Measurements from ENCODE around the gene RPL7A.
"Not testable (repeated sequence)": the region's sequence is repeated elsewhere in the genome, so short reads cannot be mapped to it uniquely, and the experiment has no call there.

The RPL7A gene

DNA sequence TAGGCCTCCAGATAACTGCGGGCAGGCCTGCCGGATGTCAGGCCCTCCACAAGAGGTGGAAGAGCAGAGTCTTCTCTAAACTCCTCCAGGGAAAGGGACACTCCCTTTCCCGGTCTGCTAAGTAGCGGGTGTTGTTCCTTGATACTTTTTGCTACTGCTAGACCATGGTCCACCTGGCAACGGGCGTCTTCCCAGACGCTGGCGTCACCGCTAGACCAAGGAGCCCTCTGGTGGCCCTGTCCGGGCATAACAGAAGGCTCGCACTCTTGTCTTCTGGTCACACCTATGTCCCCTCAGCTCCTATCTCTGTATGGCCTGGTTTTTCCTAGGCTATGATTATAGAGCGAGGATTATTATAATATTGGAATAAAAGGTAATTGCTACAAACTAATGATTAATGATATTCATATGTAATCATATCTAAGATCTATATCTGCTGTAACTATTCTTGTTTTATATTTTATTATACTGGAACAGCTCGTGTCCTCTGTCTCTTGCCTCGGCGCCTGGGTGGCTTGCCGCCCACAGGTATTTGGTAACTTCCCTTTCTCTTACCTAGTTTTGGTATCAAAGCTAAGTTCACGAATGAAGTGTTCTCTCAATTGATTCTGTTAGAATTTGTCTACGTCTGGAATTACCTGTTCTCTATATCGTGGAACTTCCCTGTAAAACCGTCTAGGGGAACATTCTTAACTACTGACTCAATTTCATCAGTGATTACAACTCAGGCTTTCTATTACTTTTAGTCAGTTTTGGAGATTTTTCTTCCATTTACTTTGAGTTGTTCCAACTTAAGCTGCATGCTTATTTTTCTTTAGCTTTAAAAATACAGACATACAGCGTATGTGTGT is 18.5 kb upstream of the RPL7A start:
- peaks cover 29% of the 10 kb centered on the region for H3K36me3 ChIP-seq (ENCODE audit: control insufficient read depth, insufficient read depth, low read length)
- H3K27ac ChIP-seq (ENCODE audit: low read length); H3K9me3 ChIP-seq (ENCODE audit: control insufficient read depth, insufficient read depth, low read length); H3K4me1 ChIP-seq (ENCODE audit: control insufficient read depth, insufficient read depth, low read length); H3K27me3 ChIP-seq (ENCODE audit: control insufficient read depth, insufficient read depth, low read length); H3K4me3 ChIP-seq (ENCODE audit: low read length); DNase-seq (ENCODE audit: low read depth, low spot score): not testable (repeated sequence)
- WGBS (ENCODE audit: insufficient coverage, insufficient read length): no CpG with 5 or more reads among the region's 21 CpGs

- Histone ChIP-seq H3K9me3 (ENCODE audit: control insufficient read depth, insufficient read depth, low read length) (no peaks in the 10 kb centered on the region), H3K27ac (ENCODE audit: low read length) (no peak overlapping the region), H3K4me1 (ENCODE audit: control insufficient read depth, insufficient read depth, low read length) (no peaks in the 10 kb centered on the region), H3K36me3 (ENCODE audit: control insufficient read depth, insufficient read depth, low read length) (peaks cover 29% of the 10 kb centered on the region), H3K27me3 (ENCODE audit: control insufficient read depth, insufficient read depth, low read length) (no peaks in the 10 kb centered on the region), H3K4me3 (ENCODE audit: low read length) (no peak overlapping the region)
- DNase-seq (ENCODE audit: low read depth, low spot score): no peak
- no CpG with 5 or more reads among the region's 19 CpGs for WGBS (ENCODE audit: insufficient coverage, insufficient read length)
These were observed 16.8 kb upstream of the RPL7A start for GRCh38 chr9:133331221-133331620.

- H3K4me1 ChIP-seq (ENCODE audit: control insufficient read depth, insufficient read depth, low read length): no peaks in the 10 kb centered on the region
- no peaks in the 10 kb centered on the region for H3K9me3 ChIP-seq (ENCODE audit: control insufficient read depth, insufficient read depth, low read length)
- no peak overlapping the region for H3K27ac ChIP-seq (ENCODE audit: low read length)
- H3K4me3 ChIP-seq (ENCODE audit: low read length): no peak overlapping the region
- H3K27me3 ChIP-seq (ENCODE audit: control insufficient read depth, insufficient read depth, low read length): no peaks in the 10 kb centered on the region
- peaks cover 29% of the 10 kb centered on the region for H3K36me3 ChIP-seq (ENCODE audit: control insufficient read depth, insufficient read depth, low read length)
- no peak for DNase-seq (ENCODE audit: low read depth, low spot score)
- WGBS (ENCODE audit: insufficient coverage, insufficient read length): no CpG with 5 or more reads among the region's 57 CpGs
These were observed 16.2 kb upstream of the RPL7A start for GRCh38 chr9:133331641-133332380.

DNA sequence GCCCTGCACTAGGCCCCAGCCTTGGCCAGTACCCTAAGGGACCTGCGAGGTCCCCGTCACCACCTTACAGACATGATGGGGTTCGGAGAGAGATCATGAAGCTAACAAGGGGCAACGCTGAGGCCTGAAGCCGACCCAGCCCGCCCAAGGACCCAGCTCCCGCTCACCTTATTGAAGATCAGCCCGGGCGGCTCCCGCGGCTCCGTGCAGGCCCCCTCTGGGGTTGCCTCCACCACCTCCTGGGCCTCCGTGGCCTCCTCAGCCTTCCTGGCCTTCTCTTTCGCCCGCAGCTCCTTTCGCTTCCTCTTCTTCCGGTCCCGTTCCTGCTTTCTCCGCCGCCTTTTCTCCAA is 15.7 kb upstream of the RPL7A start:
- Histone ChIP-seq H3K9me3 (ENCODE audit: control insufficient read depth, insufficient read depth, low read length) (no peaks in the 10 kb centered on the region), H3K27ac (ENCODE audit: low read length) (no peak overlapping the region), H3K4me1 (ENCODE audit: control insufficient read depth, insufficient read depth, low read length) (no peaks in the 10 kb centered on the region), H3K27me3 (ENCODE audit: control insufficient read depth, insufficient read depth, low read length) (no peaks in the 10 kb centered on the region), H3K4me3 (ENCODE audit: low read length) (no peak overlapping the region), H3K36me3 (ENCODE audit: control insufficient read depth, insufficient read depth, low read length) (peaks cover 29% of the 10 kb centered on the region)
- no CpG with 5 or more reads among the region's 20 CpGs for WGBS (ENCODE audit: insufficient coverage, insufficient read length)
- DNase-seq (ENCODE audit: low read depth, low spot score): no peak

DNA sequence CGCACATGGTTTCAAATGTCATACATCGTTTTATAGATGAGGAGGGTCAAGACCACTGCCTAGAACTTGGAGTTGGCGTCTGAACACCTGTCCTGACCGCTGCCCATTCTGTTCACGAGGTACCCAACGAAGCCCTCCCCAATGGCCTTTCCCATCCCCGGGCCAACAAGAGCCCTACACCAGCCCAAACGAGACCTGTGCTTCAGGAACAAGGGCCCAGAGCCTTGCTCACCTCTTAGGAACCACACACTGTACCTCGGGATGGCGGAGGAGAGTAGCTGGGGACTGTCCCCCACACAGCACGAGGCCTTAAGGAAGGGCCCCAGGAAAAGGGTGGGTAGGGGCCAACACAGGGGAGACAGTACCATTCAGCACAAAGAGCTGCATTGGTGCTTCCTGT is 15.0 kb upstream of the RPL7A start:
- no CpG with 5 or more reads among the region's 11 CpGs for WGBS (ENCODE audit: insufficient coverage, insufficient read length)
- no peak for DNase-seq (ENCODE audit: low read depth, low spot score)
- peaks cover 29% of the 10 kb centered on the region for H3K36me3 ChIP-seq (ENCODE audit: control insufficient read depth, insufficient read depth, low read length)

DNA sequence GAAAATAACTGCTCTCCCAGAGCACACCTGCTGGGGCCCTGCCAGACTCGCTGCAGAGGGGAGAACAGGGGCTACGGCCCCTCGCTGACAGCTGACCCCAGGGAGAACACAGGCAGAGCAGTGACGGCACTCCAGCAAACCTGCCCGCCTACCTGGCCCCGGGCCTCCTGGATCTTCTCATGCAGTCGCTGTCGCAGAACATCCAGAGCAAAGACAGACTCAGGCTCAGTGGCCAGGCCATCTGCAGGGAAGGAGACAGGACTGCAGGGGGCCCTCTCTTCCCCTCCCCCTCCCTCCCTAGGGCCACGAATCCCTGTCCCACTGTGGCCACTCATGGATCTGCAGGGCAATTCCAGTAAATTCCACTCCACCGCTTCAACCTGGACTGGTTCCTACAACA is 14.5 kb upstream of the RPL7A start:
- no CpG with 5 or more reads among the region's 10 CpGs for WGBS (ENCODE audit: insufficient coverage, insufficient read length)
- no peaks in the 10 kb centered on the region for H3K9me3 ChIP-seq (ENCODE audit: control insufficient read depth, insufficient read depth, low read length)
- no peak for DNase-seq (ENCODE audit: low read depth, low spot score)
- no peak overlapping the region for H3K27ac ChIP-seq (ENCODE audit: low read length)
- no peak overlapping the region for H3K4me3 ChIP-seq (ENCODE audit: low read length)
- H3K27me3 ChIP-seq (ENCODE audit: control insufficient read depth, insufficient read depth, low read length): no peaks in the 10 kb centered on the region
- H3K36me3 ChIP-seq (ENCODE audit: control insufficient read depth, insufficient read depth, low read length): peaks cover 29% of the 10 kb centered on the region
- H3K4me1 ChIP-seq (ENCODE audit: control insufficient read depth, insufficient read depth, low read length): no peaks in the 10 kb centered on the region

More for the DNA sequence above, 15.0 kb upstream of the RPL7A start:
- no peak overlapping the region for H3K27ac ChIP-seq (ENCODE audit: low read length)
- H3K9me3 ChIP-seq (ENCODE audit: control insufficient read depth, insufficient read depth, low read length): no peaks in the 10 kb centered on the region
- no peak overlapping the region for H3K4me3 ChIP-seq (ENCODE audit: low read length)
- H3K4me1 ChIP-seq (ENCODE audit: control insufficient read depth, insufficient read depth, low read length): no peaks in the 10 kb centered on the region
- H3K27me3 ChIP-seq (ENCODE audit: control insufficient read depth, insufficient read depth, low read length): no peaks in the 10 kb centered on the region

- Histone ChIP-seq H3K4me3 (ENCODE audit: low read length) (no peak overlapping the region), H3K4me1 (ENCODE audit: control insufficient read depth, insufficient read depth, low read length) (no peaks in the 10 kb centered on the region), H3K9me3 (ENCODE audit: control insufficient read depth, insufficient read depth, low read length) (no peaks in the 10 kb centered on the region), H3K27me3 (ENCODE audit: control insufficient read depth, insufficient read depth, low read length) (no peaks in the 10 kb centered on the region), H3K36me3 (ENCODE audit: control insufficient read depth, insufficient read depth, low read length) (peaks cover 29% of the 10 kb centered on the region), H3K27ac (ENCODE audit: low read length) (no peak overlapping the region)
- no CpG with 5 or more reads among the region's 6 CpGs for WGBS (ENCODE audit: insufficient coverage, insufficient read length)
- DNase-seq (ENCODE audit: low read depth, low spot score): no peak
These were observed 13.9 kb upstream of the RPL7A start for GRCh38 chr9:133334161-133334560.

- not testable (repeated sequence) for H3K4me1 ChIP-seq (ENCODE audit: control insufficient read depth, insufficient read depth, low read length); H3K27ac ChIP-seq (ENCODE audit: low read length); H3K9me3 ChIP-seq (ENCODE audit: control insufficient read depth, insufficient read depth, low read length); H3K4me3 ChIP-seq (ENCODE audit: low read length); DNase-seq (ENCODE audit: low read depth, low spot score); H3K27me3 ChIP-seq (ENCODE audit: control insufficient read depth, insufficient read depth, low read length)
- peaks cover 29% of the 10 kb centered on the region for H3K36me3 ChIP-seq (ENCODE audit: control insufficient read depth, insufficient read depth, low read length)
- WGBS (ENCODE audit: insufficient coverage, insufficient read length): no CpG with 5 or more reads among the region's 11 CpGs
These were observed 13.1 kb upstream of the RPL7A start for GRCh38 chr9:133334888-133335287.

GRCh38 chr9:133335924-133336811 is 11.8 kb upstream of the RPL7A start, which contains the start of gene SURF6:
Gene SURF6 (minus strand): TSS chr9:133336188. CDS start chr9:133336132, 56 bp downstream.
- Histone ChIP-seq H3K27ac (ENCODE audit: low read length) (no peak within 1 kb of the TSS), H3K4me1 (ENCODE audit: control insufficient read depth, insufficient read depth, low read length) (no peaks in the 10 kb centered on the region), H3K9me3 (ENCODE audit: control insufficient read depth, insufficient read depth, low read length) (no peaks in the 10 kb centered on the region), H3K4me3 (ENCODE audit: low read length) (peak within 1 kb of the TSS; percentile 90), H3K36me3 (ENCODE audit: control insufficient read depth, insufficient read depth, low read length) (peaks cover 38% of the 10 kb centered on the region), H3K27me3 (ENCODE audit: control insufficient read depth, insufficient read depth, low read length) (no peaks in the 10 kb centered on the region)
- WGBS (ENCODE audit: insufficient coverage, insufficient read length): no CpG with 5 or more reads among the region's 70 CpGs
- no peak for DNase-seq (ENCODE audit: low read depth, low spot score)

GRCh38 chr9:133339641-133340040 is 8.4 kb upstream of the RPL7A start:
- H3K9me3 ChIP-seq (ENCODE audit: control insufficient read depth, insufficient read depth, low read length): no peaks in the 10 kb centered on the region
- peaks cover 39% of the 10 kb centered on the region for H3K36me3 ChIP-seq (ENCODE audit: control insufficient read depth, insufficient read depth, low read length)
- H3K27me3 ChIP-seq (ENCODE audit: control insufficient read depth, insufficient read depth, low read length): no peaks in the 10 kb centered on the region
- no peak overlapping the region for H3K27ac ChIP-seq (ENCODE audit: low read length)
- DNase-seq (ENCODE audit: low read depth, low spot score): no peak
- H3K4me1 ChIP-seq (ENCODE audit: control insufficient read depth, insufficient read depth, low read length): no peaks in the 10 kb centered on the region
- no peak overlapping the region for H3K4me3 ChIP-seq (ENCODE audit: low read length)
- no CpG with 5 or more reads among the region's 5 CpGs for WGBS (ENCODE audit: insufficient coverage, insufficient read length)
